Measurements from ENCODE around the gene GPR150. TPM values are rescaled to one million over a fixed set of nuclear protein-coding genes. Genes with fewer than 3 reads are reported as not detected.

Gene GPR150
- total and polyA plus RNA-seq, 10 of the 15 experiments (the other 5 are each of a cell fraction or from before 2014, with no cell fraction given): 0.08 to 1.1 (median 0.37) TPM; not detected in 1

GRCh38 chr5:95617057-95617456 lies 2.8 kb upstream of the GPR150 start (continued):
- TF ChIP-seq BCLAF1 (IDR thresholded peaks at IDR 0.05) (no peak), HSF1 (IDR thresholded peaks at IDR 0.05; ENCODE audit: low read depth, low read length) (no peak), SREBF1 (IDR thresholded peaks at IDR 0.05; ENCODE audit: low read length) (no peak), NFYA (IDR thresholded peaks at IDR 0.05; ENCODE audit: borderline replicate concordance, low read depth, low read length) (no peak), ZBED1 (IDR thresholded peaks at IDR 0.05; ENCODE audit: borderline replicate concordance) (peak; percentile 38; the same call in 1 of the 2 replicates), ZNF274 (IDR thresholded peaks at IDR 0.05; ENCODE audit: insufficient read depth, insufficient read length) (no peak), FOXM1 (IDR thresholded peaks at IDR 0.05; ENCODE audit: low read depth, low read length) (peak; percentile 71; the same call in 1 of the 2 replicates), USF1 (IDR thresholded peaks at IDR 0.05; ENCODE audit: borderline replicate concordance, extremely low read length, insufficient read depth, low read depth, low read length) (no peak), SMAD5 (IDR thresholded peaks at IDR 0.05; ENCODE audit: low read depth) (no peak), PML (IDR thresholded peaks at IDR 0.05; ENCODE audit: low read length) (peak; percentile 45; the same call in 1 of the 2 replicates), E2F4 (IDR thresholded peaks at IDR 0.05; ENCODE audit: low read depth, low read length) (no peak), CREB1 (IDR thresholded peaks at IDR 0.05; ENCODE audit: low read depth) (no peak), LARP7 (IDR thresholded peaks at IDR 0.05) (no peak), KAT2A (conservative IDR thresholded peaks at IDR 0.05; ENCODE audit: control insufficient read depth, low read depth, low read length) (no peak), STAT3 (IDR thresholded peaks at IDR 0.05; ENCODE audit: low read depth, low read length) (no peak), BMI1 (IDR thresholded peaks at IDR 0.05; ENCODE audit: borderline replicate concordance) (peak; percentile 59; the same call in 1 of the 2 replicates), STAT1 (conservative IDR thresholded peaks at IDR 0.05) (no peak), HCFC1 (IDR thresholded peaks at IDR 0.05; ENCODE audit: low read length) (no peak)
- TF ChIP-seq, protein P1, sequence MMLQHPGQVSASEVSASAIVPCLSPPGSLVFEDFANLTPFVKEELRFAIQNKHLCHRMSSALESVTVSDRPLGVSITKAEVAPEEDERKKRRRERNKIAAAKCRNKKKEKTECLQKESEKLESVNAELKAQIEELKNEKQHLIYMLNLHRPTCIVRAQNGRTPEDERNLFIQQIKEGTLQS (IDR thresholded peaks at IDR 0.05; ENCODE audit: borderline replicate concordance, extremely low read depth, low read depth, low read length): no peak
- TF ChIP-seq, protein P2, sequence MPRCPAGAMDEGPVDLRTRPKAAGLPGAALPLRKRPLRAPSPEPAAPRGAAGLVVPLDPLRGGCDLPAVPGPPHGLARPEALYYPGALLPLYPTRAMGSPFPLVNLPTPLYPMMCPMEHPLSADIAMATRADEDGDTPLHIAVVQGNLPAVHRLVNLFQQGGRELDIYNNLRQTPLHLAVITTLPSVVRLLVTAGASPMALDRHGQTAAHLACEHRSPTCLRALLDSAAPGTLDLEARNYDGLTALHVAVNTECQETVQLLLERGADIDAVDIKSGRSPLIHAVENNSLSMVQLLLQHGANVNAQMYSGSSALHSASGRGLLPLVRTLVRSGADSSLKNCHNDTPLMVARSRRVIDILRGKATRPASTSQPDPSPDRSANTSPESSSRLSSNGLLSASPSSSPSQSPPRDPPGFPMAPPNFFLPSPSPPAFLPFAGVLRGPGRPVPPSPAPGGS (IDR thresholded peaks at IDR 0.05; ENCODE audit: borderline replicate concordance, insufficient read depth, low read depth, low read length, poor library complexity, severe bottlenecking): peak; percentile 66

Measured in GM12878 (cell line).